Measurements from ENCODE around the gene SELE. TPM values are rescaled to one million over a fixed set of nuclear protein-coding genes. Genes with fewer than 3 reads are reported as not detected.

The SELE gene
- total and polyA plus RNA-seq, 7 donors = 0.12 to 1.3 (median 0.27) TPM; not detected in 1

- DNase-seq (no peak), ATAC-seq (no peak)
- no peak for TF ChIP-seq CTCF (IDR thresholded peaks at IDR 0.05)
- H3K9me3 ChIP-seq = no peaks in the 10 kb centered on the region
- H3K27ac ChIP-seq = no peak overlapping the region
- no peaks in the 10 kb centered on the region for H3K36me3 ChIP-seq (ENCODE audit: insufficient read depth in 1 of 2, low read depth in 1 of 2)
- intact Hi-C loops (cut with DNase I) = no loop called here
- peaks cover 0 to 3% (median 0%) of the 10 kb centered on the region in 3 donors for H3K27me3 ChIP-seq (ENCODE audit: insufficient read depth in 3 of 3, low read length in 2 of 3)
- no peaks in the 10 kb centered on the region for H3K4me1 ChIP-seq
- whole genome bisulfite sequencing, 3 donors = 72 to 82% (median 80%) methylated on average over 3 of the region's 3 CpGs
- H3K4me3 ChIP-seq = no peak overlapping the region
Measured at GRCh38 chr1:169759038-169759437, 25.2 kb upstream of the SELE start.

GRCh38 chr1:169753549-169753948, 19.7 kb upstream of the SELE start:
- H3K9me3 ChIP-seq = no peaks in the 10 kb centered on the region
- no peaks in the 10 kb centered on the region for H3K4me1 ChIP-seq
- ATAC-seq = no peak
- intact Hi-C loops (cut with DNase I) = no loop called here
- H3K4me3 ChIP-seq = no peak overlapping the region
- 60 to 62% (median 61%) methylated on average over 4 of the region's 4 CpGs for WGBS, 3 donors
- H3K27ac ChIP-seq = no peak overlapping the region
- TF ChIP-seq CTCF (IDR thresholded peaks at IDR 0.05) = no peak
- DNase-seq = no peak
- H3K27me3 ChIP-seq (ENCODE audit: insufficient read depth in 3 of 3, low read length in 2 of 3) = peaks cover 0 to 2% (median 0%) of the 10 kb centered on the region in 3 donors
- no peaks in the 10 kb centered on the region for H3K36me3 ChIP-seq (ENCODE audit: insufficient read depth in 1 of 2, low read depth in 1 of 2)

GRCh38 chr1:169750041-169750440, 16.2 kb upstream of the SELE start:
- WGBS, 3 donors = 61 to 81% (median 66%) methylated on average over 1 of the region's 1 CpG
- H3K27ac ChIP-seq = no peak overlapping the region
- no peak for ATAC-seq

GRCh38 chr1:169746550-169746949, 12.7 kb upstream of the SELE start:
- H3K9me3 ChIP-seq = no peaks in the 10 kb centered on the region
- DNase-seq (no peak), ATAC-seq (no peak)
- WGBS, 3 donors = 86 to 90% (median 89%) methylated on average over 2 of the region's 2 CpGs
- H3K27me3 ChIP-seq (ENCODE audit: insufficient read depth in 3 of 3, low read length in 2 of 3) = peaks cover 0 to 2% (median 0%) of the 10 kb centered on the region in 3 donors
- TF ChIP-seq CTCF (IDR thresholded peaks at IDR 0.05) = no peak
- no peak overlapping the region for H3K27ac ChIP-seq
- intact Hi-C loops (cut with DNase I) = no loop called here
- no peaks in the 10 kb centered on the region for H3K36me3 ChIP-seq (ENCODE audit: insufficient read depth in 1 of 2, low read depth in 1 of 2)
- H3K4me1 ChIP-seq = no peaks in the 10 kb centered on the region
- no peak overlapping the region for H3K4me3 ChIP-seq

More at GRCh38 chr1:169750041-169750440, 16.2 kb upstream of the SELE start:
- H3K4me3 ChIP-seq = no peak overlapping the region
- H3K36me3 ChIP-seq (ENCODE audit: insufficient read depth in 1 of 2, low read depth in 1 of 2) = no peaks in the 10 kb centered on the region
- H3K4me1 ChIP-seq = no peaks in the 10 kb centered on the region
- TF ChIP-seq CTCF (IDR thresholded peaks at IDR 0.05) = no peak
- H3K27me3 ChIP-seq (ENCODE audit: insufficient read depth in 3 of 3, low read length in 2 of 3) = peaks cover 0 to 2% (median 0%) of the 10 kb centered on the region in 3 donors
- DNase-seq = no peak
- H3K9me3 ChIP-seq = no peaks in the 10 kb centered on the region
- intact Hi-C loops (cut with DNase I) = no loop called here
